Activated naive CD8-positive, alpha-beta T cell treated with anti-CD3 and anti-CD28 coated beads, Interleukin-2, amount 50 U/mL, for 24 hours (primary cell): ENCODE measurements around the gene PARVA.

ENCODE experiments used
- ATAC-seq: fragments of 150-1000 bp; cut with Tn5 transposase; one replicate; pipeline ENCODE4 v1.10.0; 2021
- DNase-seq: peaks from one replicate; pipeline ENCODE4 v3.0.0; 2021
- H3K27ac Mint-ChIP-seq: one replicate; pipeline ENCODE4 v1.8.0; 2021; ENCODE audit warnings: mild to moderate bottlenecking, mixed read lengths
- H3K27me3 Mint-ChIP-seq: one replicate; pipeline ENCODE4 v1.8.0; 2021; ENCODE audit warnings: mixed read lengths
- H3K36me3 Mint-ChIP-seq: one replicate; pipeline ENCODE4 v1.8.0; 2021; ENCODE audit warnings: low read depth, mixed read lengths
- H3K4me1 Mint-ChIP-seq: one replicate; pipeline ENCODE4 v1.8.0; 2021; ENCODE audit warnings: mixed read lengths
- H3K4me3 Mint-ChIP-seq: one replicate; pipeline ENCODE4 v1.8.0; 2021; ENCODE audit warnings: mild to moderate bottlenecking, moderate library complexity, mixed read lengths
- H3K9me3 Mint-ChIP-seq: one replicate; pipeline ENCODE4 v1.8.0; 2021; ENCODE audit warnings: mixed read lengths

The PARVA gene

DNA sequence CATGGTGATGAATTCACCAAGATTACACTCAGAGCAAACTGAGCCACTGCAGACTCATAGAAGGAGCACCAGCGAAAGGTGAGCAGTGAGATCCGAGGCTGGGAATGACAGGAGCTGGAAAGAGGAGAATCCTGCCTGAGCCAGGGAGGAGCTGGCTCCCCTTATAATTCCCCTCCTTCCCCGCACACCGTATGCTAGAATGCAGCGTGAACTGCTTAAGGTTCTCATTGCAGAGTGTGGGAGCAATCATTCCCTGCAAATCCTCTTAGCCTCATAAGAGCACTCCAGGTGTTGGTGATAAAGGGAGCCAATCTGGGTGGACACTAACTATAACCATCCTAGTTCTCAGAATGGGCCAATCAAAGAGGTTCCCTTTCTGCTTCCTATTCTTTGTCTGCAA is 169.3 kb downstream of the PARVA start:
- Mint-ChIP-seq H3K4me3 (no peak overlapping the region), H3K9me3 (no peaks in the 10 kb centered on the region), H3K36me3 (no peaks in the 10 kb centered on the region), H3K27ac (no peak overlapping the region), H3K27me3 (peaks cover 7% of the 10 kb centered on the region), H3K4me1 (no peaks in the 10 kb centered on the region)
- DNase-seq, result no peak
- ATAC-seq, result no peak

DNA sequence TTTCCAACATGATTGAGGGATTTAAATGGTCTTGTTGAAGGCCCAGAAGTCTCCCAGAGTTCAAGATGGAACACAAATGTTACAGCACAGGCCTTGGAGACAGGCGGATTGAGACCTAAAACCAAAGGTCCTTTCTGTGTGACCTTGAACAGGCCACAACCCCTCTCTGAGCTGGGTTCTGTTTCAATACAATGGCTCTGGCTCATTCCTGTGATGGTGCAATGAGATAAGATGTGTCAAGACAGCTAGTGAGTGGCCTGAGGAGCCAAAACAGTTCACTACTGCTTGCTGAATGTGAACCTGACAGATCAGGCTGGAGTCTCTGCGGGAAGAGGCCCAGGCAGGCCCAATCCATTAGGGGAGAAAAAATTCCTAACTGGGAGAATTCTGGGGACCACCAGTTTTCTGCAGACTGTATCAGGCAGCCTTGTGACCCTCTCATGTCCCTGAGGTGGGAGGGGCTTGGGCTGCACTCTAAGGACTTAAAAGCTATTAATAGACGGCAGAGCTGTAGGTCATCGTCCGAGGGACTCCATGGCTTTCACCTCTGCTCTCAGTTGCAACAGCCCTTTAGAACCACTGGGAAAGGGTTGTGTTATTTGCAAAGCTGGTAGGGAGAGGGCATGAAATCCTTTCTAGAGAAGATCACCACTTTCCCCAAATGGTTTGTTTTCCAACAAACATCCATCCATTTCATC is 170.7 kb downstream of the PARVA start:
- Mint-ChIP-seq H3K27ac (no peak overlapping the region), H3K27me3 (peaks cover 7% of the 10 kb centered on the region), H3K9me3 (no peaks in the 10 kb centered on the region), H3K4me1 (no peaks in the 10 kb centered on the region), H3K4me3 (no peak overlapping the region), H3K36me3 (no peaks in the 10 kb centered on the region)
- DNase-seq (no peak), ATAC-seq (no peak)

GRCh38 chr11:12552692-12553091 is 175.3 kb downstream of the PARVA start:
- Mint-ChIP-seq H3K27ac (no peak overlapping the region), H3K4me1 (no peaks in the 10 kb centered on the region), H3K4me3 (no peak overlapping the region), H3K36me3 (no peaks in the 10 kb centered on the region), H3K9me3 (no peaks in the 10 kb centered on the region), H3K27me3 (peaks cover 9% of the 10 kb centered on the region)
- ATAC-seq, result no peak
- no peak for DNase-seq

DNA sequence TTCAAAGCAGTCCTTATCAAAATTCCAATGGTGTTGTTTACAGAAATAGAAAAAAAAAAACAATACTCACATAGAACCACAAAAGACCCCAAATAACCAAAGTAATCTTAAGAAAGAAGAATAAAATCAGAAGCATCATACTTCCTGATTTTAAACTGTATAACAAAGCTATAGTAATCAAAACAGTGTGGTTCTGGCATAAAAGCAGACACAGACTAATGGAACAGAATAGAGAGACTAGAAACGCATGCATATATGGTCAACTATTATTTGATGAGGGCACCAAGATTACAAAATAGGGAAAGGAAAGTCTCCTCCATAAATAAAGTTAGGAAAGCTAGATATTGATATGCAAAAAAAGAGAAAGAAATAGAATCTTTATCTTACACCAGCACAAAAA is 176.8 kb downstream of the PARVA start:
- Mint-ChIP-seq H3K36me3 (no peaks in the 10 kb centered on the region), H3K27ac (no peak overlapping the region), H3K4me3 (no peak overlapping the region), H3K9me3 (no peaks in the 10 kb centered on the region), H3K4me1 (no peaks in the 10 kb centered on the region), H3K27me3 (peaks cover 9% of the 10 kb centered on the region)
- no peak for DNase-seq
- ATAC-seq, result no peak

DNA sequence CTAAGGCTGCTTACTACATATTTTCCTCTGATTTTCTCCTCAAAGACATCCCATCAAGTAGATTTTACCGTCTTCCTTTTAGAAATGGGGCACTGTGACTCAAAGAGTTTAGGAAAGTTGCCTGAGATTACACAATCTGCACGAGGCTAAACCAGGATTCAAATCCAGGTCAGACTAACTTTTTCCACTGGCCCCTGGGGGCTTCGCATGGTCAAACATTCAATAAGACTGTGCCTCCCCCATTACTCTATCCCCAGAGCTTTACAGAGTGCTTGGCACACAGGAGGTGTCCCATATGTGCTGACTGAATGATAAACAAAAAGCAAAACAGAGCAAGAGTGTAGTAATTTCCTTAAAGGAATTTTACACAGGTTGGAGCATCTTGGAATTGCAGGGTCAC is 178.8 kb downstream of the PARVA start:
- no peaks in the 10 kb centered on the region for H3K4me1 Mint-ChIP-seq
- ATAC-seq, result no peak
- no peak for DNase-seq
- peaks cover 9% of the 10 kb centered on the region for H3K27me3 Mint-ChIP-seq
- H3K36me3 Mint-ChIP-seq, result no peaks in the 10 kb centered on the region
- H3K27ac Mint-ChIP-seq, result no peak overlapping the region
- H3K9me3 Mint-ChIP-seq, result no peaks in the 10 kb centered on the region
- no peak overlapping the region for H3K4me3 Mint-ChIP-seq

- Mint-ChIP-seq H3K27me3 (peaks cover 5% of the 10 kb centered on the region), H3K4me1 (no peaks in the 10 kb centered on the region), H3K36me3 (no peaks in the 10 kb centered on the region), H3K4me3 (no peak overlapping the region), H3K9me3 (no peaks in the 10 kb centered on the region), H3K27ac (no peak overlapping the region)
- DNase-seq (no peak), ATAC-seq (no peak)
Observed at GRCh38 chr11:12556788-12557384, 179.5 kb downstream of the PARVA start.

DNA sequence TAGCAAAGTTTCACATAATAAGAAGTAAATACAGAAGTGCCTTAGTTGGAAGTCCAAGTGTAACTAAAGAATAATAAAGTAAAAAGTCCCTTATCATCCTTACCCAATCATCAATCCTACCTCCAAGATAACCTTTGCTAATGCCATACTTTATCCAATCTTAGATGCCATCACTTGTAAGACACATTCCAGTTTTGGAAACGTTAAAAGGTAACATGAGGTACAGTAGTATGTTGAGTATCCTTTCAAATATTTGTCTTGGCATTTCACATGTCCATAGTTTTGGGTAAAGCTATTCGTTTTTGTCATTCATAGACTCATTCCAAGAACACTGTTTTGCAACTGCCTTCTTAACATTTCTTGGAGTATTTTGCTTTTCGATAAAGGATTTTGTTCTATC is 181.6 kb downstream of the PARVA start:
- ATAC-seq, result no peak
- H3K27me3 Mint-ChIP-seq, result peaks cover 7% of the 10 kb centered on the region
- H3K9me3 Mint-ChIP-seq, result no peaks in the 10 kb centered on the region
- H3K4me3 Mint-ChIP-seq, result no peak overlapping the region
- H3K36me3 Mint-ChIP-seq, result no peaks in the 10 kb centered on the region
- no peak overlapping the region for H3K27ac Mint-ChIP-seq
- no peak for DNase-seq
- H3K4me1 Mint-ChIP-seq, result no peaks in the 10 kb centered on the region

DNA sequence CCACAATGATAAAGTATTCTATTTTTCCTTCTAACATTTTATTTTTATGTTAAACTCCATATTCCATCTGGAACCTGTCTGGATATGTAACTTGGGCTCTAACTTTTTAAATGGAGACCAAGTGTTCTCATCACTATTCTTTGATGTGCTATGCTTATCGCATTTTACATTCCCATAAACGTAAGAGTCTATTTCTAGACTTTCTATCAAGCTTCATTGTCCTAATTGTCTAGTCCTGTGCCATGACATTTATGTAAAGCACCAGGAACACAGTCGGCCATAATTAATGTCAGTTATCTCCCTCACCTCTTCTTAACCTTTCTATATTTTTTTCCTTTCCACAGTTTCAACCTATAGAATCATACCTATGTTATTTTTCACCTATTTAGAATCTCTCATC is 183.0 kb downstream of the PARVA start:
- Mint-ChIP-seq H3K27me3 (peaks cover 5% of the 10 kb centered on the region), H3K9me3 (no peaks in the 10 kb centered on the region), H3K4me3 (no peak overlapping the region), H3K27ac (no peak overlapping the region), H3K36me3 (no peaks in the 10 kb centered on the region), H3K4me1 (no peaks in the 10 kb centered on the region)
- DNase-seq, result no peak
- ATAC-seq, result no peak

DNA sequence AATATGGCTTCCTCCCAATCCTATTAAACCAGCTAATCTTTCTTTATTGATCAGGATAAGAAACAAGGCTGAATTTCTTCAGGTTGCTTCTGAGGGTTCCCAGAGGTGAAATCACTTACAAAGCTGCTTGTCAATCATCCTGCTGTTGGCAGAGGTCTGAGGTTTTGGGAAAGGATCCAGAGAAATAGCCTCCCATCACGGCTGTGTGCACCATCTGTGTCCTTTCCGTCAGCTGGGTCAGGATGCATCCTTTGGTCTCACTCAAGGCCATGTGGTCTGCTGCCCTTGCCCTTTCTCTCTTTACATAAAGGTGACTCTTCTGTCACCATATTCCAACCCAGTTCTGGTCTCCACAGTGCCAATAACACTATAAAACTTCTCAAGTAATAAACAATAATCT is 183.5 kb downstream of the PARVA start:
- no peaks in the 10 kb centered on the region for H3K4me1 Mint-ChIP-seq
- H3K36me3 Mint-ChIP-seq, result no peaks in the 10 kb centered on the region
- H3K9me3 Mint-ChIP-seq, result no peaks in the 10 kb centered on the region
- H3K4me3 Mint-ChIP-seq, result no peak overlapping the region
- peaks cover 5% of the 10 kb centered on the region for H3K27me3 Mint-ChIP-seq
- DNase-seq, result no peak
- no peak for ATAC-seq
- no peak overlapping the region for H3K27ac Mint-ChIP-seq

DNA sequence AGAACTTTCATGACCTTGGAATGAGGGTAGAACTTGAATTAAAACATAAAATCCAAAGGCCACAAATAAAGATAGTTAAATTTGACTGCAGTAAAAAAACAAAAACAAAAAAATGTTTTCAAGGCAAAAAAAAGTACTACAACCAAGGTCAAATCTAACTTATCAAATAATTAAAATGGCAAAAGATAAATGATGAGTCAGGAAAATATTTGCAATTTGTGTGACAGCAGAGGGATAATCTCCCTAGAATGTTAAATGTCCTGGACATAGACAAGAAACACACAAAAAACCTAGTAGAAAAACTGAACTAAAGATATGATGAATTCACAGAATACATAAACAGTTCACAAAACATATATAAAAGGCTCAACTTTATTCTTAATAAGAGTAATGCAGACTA is 186.6 kb downstream of the PARVA start:
- H3K4me3 Mint-ChIP-seq, result no peak overlapping the region
- H3K9me3 Mint-ChIP-seq, result no peaks in the 10 kb centered on the region
- H3K4me1 Mint-ChIP-seq, result no peaks in the 10 kb centered on the region
- H3K36me3 Mint-ChIP-seq, result no peaks in the 10 kb centered on the region
- no peak for ATAC-seq
- H3K27me3 Mint-ChIP-seq, result peaks cover 8% of the 10 kb centered on the region
- H3K27ac Mint-ChIP-seq, result no peak overlapping the region
- DNase-seq, result no peak

DNA sequence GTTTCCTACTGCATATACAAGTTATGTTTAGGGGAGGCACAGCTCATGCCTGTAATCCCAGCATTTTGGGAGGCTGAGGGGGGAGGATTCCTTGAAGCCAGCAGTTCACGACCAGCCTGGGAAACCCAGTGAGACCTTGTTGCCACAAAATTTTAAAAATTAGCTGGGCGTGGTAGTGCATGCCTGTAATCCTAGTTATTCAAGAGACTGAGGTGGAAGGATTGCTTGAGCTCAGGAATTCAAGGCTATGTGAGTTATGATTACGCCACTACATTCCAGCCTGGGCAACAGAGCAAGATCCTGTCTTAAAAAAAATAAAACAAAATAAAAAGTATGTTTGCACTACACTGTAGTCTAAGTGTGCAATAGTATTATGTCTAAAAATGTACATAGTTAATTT is 188.0 kb downstream of the PARVA start:
- no peak overlapping the region for H3K27ac Mint-ChIP-seq
- H3K27me3 Mint-ChIP-seq, result peaks cover 8% of the 10 kb centered on the region
- no peaks in the 10 kb centered on the region for H3K4me1 Mint-ChIP-seq
- DNase-seq, result no peak
- no peak for ATAC-seq
- H3K4me3 Mint-ChIP-seq, result no peak overlapping the region
- H3K36me3 Mint-ChIP-seq, result no peaks in the 10 kb centered on the region
- no peaks in the 10 kb centered on the region for H3K9me3 Mint-ChIP-seq

DNA sequence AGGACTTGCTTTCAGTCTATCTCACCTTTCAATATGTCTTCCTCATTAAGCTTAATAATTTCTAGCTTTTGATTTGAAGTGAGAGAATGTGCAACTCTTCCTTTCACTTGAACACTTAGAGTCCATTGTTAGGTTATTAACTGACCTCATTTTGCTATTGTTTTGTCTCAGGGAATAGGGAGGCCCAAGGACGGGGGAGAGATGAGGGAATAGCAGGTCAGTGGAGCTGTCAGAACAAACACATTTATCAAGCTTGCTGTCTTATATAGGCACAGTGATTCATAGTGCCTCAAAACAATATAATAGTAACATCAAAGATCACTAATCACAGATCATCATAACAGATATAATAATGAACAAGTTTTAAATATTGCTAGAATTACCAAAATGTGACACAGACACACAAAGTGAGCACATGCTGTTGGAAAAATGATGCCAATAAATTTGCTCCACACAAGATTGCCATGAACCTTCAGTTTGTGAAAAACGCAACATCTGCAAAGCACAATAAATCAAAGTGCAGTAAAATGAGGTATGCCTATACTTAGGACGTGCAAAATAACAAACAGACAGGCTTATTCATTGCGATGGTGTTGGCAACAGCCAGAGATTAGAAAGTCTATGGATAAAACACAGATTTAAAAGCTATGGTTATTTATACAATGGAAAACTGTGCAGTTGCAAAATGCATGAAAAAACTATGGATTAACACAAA is 190.5 kb downstream of the PARVA start:
- ATAC-seq (no peak), DNase-seq (no peak)
- no peak overlapping the region for H3K27ac Mint-ChIP-seq
- H3K9me3 Mint-ChIP-seq, result no peaks in the 10 kb centered on the region
- H3K4me1 Mint-ChIP-seq, result no peaks in the 10 kb centered on the region
- H3K36me3 Mint-ChIP-seq, result no peaks in the 10 kb centered on the region
- peaks cover 7% of the 10 kb centered on the region for H3K27me3 Mint-ChIP-seq
- no peak overlapping the region for H3K4me3 Mint-ChIP-seq

- Mint-ChIP-seq H3K4me1 (no peaks in the 10 kb centered on the region), H3K9me3 (no peaks in the 10 kb centered on the region), H3K27me3 (peaks cover 7% of the 10 kb centered on the region), H3K27ac (no peak overlapping the region), H3K4me3 (no peak overlapping the region), H3K36me3 (no peaks in the 10 kb centered on the region)
- DNase-seq (no peak), ATAC-seq (no peak)
Observed at GRCh38 chr11:12569499-12570425, 192.4 kb downstream of the PARVA start.

DNA sequence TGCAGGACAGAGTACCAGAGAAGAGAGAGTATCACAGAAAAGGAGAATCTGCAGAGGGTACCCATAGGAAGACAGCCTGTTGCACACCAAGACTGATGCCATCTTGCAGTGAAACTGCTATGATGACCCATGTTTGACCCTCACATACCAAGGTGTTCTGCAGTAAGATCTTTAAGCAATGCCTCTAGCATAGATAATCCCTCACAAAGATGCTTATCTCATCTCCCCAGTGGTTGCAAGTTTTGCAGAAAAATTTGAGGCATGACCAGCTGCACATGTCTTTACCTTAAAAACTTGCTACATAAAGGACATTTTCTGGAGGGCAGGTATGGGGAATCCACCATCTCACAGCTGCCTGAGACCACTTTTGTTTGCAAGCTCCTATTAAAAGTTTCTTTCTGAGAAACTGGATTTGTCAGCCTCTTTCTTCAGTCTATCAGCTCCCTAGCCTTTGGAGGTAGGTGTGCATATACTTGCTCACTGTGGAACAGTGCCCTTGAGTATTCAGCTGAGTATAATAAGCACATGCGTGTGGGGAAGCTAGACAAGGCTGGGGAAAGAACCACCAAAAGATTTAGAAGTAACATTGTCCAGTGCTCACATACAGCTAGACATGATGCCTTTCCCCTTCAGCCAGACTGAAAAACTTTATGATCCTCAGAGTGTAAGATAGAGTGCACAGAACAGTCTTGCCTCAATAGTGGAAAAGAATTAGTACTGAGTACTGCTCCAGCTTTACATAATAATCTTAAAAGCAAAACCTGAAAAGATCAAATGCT is 196.5 kb downstream of the PARVA start:
- no peaks in the 10 kb centered on the region for H3K4me1 Mint-ChIP-seq
- no peak overlapping the region for H3K27ac Mint-ChIP-seq
- no peaks in the 10 kb centered on the region for H3K36me3 Mint-ChIP-seq
- DNase-seq (no peak), ATAC-seq (no peak)
- no peak overlapping the region for H3K4me3 Mint-ChIP-seq
- H3K9me3 Mint-ChIP-seq, result no peaks in the 10 kb centered on the region
- H3K27me3 Mint-ChIP-seq, result peaks cover 4% of the 10 kb centered on the region
